ENCODE results near the gene SNHG17. TPM values are rescaled to one million over a fixed set of nuclear protein-coding genes. Genes with fewer than 3 reads are reported as not detected.
"Not testable (repeated sequence)": the region's sequence is repeated elsewhere in the genome, so short reads cannot be mapped to it uniquely, and the experiment has no call there.

SNHG17 gene
- total and polyA plus RNA-seq, 9 of the 15 experiments (the other 6 are each of a cell fraction or from before 2014, with no cell fraction given), result 29.8 to 106 (median 57.7) TPM

DNA sequence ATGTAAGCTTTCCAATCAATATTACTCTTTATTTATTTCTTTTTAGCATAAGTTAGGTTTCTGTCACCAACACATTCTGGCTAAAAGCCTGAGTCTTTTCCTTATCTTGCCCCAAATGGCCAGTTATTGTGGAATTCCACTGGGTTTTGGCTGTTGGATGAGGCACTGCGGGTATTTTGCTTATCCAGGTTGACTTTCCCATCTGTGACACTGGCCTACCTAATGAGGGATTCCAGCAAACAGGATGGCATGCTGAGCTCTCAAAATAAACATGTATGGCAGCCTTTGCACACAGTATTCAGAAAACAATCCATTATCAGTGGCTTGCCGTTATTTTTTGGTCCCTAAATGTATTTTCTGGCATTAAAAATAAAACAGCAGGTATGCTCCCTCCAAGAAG is 31.0 kb upstream of the SNHG17 start:
- H3K4me1 ChIP-seq (replicated peaks in 1 of 2; ENCODE audit: control insufficient read depth in 2 of 2, insufficient read depth in 2 of 2, low read length in 2 of 2), result no peaks in the 10 kb centered on the region; a peak in 1 of 5 replicates
- no peak for TF ChIP-seq BCOR (IDR thresholded peaks at IDR 0.05)
- no peak for TF ChIP-seq NCOA6 (IDR thresholded peaks at IDR 0.05)
- TF ChIP-seq, protein P1, sequence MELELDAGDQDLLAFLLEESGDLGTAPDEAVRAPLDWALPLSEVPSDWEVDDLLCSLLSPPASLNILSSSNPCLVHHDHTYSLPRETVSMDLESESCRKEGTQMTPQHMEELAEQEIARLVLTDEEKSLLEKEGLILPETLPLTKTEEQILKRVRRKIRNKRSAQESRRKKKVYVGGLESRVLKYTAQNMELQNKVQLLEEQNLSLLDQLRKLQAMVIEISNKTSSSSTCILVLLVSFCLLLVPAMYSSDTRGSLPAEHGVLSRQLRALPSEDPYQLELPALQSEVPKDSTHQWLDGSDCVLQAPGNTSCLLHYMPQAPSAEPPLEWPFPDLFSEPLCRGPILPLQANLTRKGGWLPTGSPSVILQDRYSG (tag; conservative IDR thresholded peaks at IDR 0.05; ENCODE audit: low read depth), result no peak
- TF ChIP-seq HNRNPUL1 (IDR thresholded peaks at IDR 0.05; ENCODE audit: low read length), result no peak
- TF ChIP-seq ZNF77 (CRISPR knock-in tag; IDR thresholded peaks at IDR 0.05), result no peak
- no peak for TF ChIP-seq CHD2 (IDR thresholded peaks at IDR 0.05; ENCODE audit: low read depth, low read length)
- TF ChIP-seq, protein P2, sequence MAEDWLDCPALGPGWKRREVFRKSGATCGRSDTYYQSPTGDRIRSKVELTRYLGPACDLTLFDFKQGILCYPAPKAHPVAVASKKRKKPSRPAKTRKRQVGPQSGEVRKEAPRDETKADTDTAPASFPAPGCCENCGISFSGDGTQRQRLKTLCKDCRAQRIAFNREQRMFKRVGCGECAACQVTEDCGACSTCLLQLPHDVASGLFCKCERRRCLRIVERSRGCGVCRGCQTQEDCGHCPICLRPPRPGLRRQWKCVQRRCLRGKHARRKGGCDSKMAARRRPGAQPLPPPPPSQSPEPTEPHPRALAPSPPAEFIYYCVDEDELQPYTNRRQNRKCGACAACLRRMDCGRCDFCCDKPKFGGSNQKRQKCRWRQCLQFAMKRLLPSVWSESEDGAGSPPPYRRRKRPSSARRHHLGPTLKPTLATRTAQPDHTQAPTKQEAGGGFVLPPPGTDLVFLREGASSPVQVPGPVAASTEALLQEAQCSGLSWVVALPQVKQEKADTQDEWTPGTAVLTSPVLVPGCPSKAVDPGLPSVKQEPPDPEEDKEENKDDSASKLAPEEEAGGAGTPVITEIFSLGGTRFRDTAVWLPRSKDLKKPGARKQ (CRISPR knock-in tag; IDR thresholded peaks at IDR 0.05), result no peak
- TF ChIP-seq RFX1 (IDR thresholded peaks at IDR 0.05), result no peak
- TF ChIP-seq, protein P3, sequence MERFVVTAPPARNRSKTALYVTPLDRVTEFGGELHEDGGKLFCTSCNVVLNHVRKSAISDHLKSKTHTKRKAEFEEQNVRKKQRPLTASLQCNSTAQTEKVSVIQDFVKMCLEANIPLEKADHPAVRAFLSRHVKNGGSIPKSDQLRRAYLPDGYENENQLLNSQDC (CRISPR knock-in tag; IDR thresholded peaks at IDR 0.05), result no peak
- TF ChIP-seq ZNF282 (CRISPR knock-in tag; IDR thresholded peaks at IDR 0.05), result no peak
- no peak for TF ChIP-seq FOXJ3 (CRISPR knock-in tag; IDR thresholded peaks at IDR 0.05)
- TF ChIP-seq MTA2 (IDR thresholded peaks at IDR 0.05; ENCODE audit: low read depth), result no peak
- TF ChIP-seq BRD9 (IDR thresholded peaks at IDR 0.05; ENCODE audit: low read depth, partially characterized antibody), result no peak
- intact Hi-C loops (cut with micrococcal nuclease) (no loop called here), in situ Hi-C loops (cut with MboI) (no loop called here)
- H4K20me1 ChIP-seq (replicated peaks; ENCODE audit: control insufficient read depth, insufficient read depth, low read length), result no peaks in the 10 kb centered on the region
- no peak overlapping the region for H3K27ac ChIP-seq (ENCODE audit: extremely low read depth, low read depth, low read length)
- ATAC-seq, result no peak
- WGBS (ENCODE audit: insufficient coverage, low coverage, missing lambda C conversion rate), result 21% methylated on average over 2 of the region's 2 CpGs
- H3K36me3 ChIP-seq (ENCODE audit: control insufficient read depth, insufficient read depth, low read length), result no peaks in the 10 kb centered on the region
- ChIA-PET CTCF (ENCODE audit: low intra/inter-chr PET ratio) (no interaction called here), POLR2A (interaction anchor here (0.7 kb wide), 2 partner anchors 60 to 601 kb away, joined by 3 read pairs; no protein-coding TSS in a partner anchor)
- no peak overlapping the region for H3K4me3 ChIP-seq
- no peaks in the 10 kb centered on the region for H3K9me3 ChIP-seq (replicated peaks; ENCODE audit: control insufficient read depth, insufficient read depth, low read depth, low read length)
- no TSS peak for BruUV-seq (replicated peaks)
- H3K4me2 ChIP-seq (ENCODE audit: insufficient read depth, low read length), result no peak overlapping the region
- no peaks in the 10 kb centered on the region for H3K79me2 ChIP-seq (ENCODE audit: control insufficient read depth, insufficient read depth, low read length)
- no peak for FAIRE-seq
- no peak overlapping the region for H3K9ac ChIP-seq (ENCODE audit: insufficient read depth in 1 of 2, low read depth in 2 of 2, low read length in 2 of 2)
- DNase-seq (ENCODE audit: extremely low read depth in 1 of 4, low spot score in 3 of 4), result no peak
- H2AFZ ChIP-seq (ENCODE audit: low read depth, low read length), result peak overlapping the region; percentile 19; the same call in 1 of the 2 replicates
- H3K9me1 ChIP-seq (ENCODE audit: control insufficient read depth, insufficient read depth, low read length), result no peaks in the 10 kb centered on the region
- no peaks in the 10 kb centered on the region for H3K27me3 ChIP-seq (ENCODE audit: control insufficient read depth in 2 of 2, insufficient read depth in 2 of 2, low read length in 2 of 2)

DNA sequence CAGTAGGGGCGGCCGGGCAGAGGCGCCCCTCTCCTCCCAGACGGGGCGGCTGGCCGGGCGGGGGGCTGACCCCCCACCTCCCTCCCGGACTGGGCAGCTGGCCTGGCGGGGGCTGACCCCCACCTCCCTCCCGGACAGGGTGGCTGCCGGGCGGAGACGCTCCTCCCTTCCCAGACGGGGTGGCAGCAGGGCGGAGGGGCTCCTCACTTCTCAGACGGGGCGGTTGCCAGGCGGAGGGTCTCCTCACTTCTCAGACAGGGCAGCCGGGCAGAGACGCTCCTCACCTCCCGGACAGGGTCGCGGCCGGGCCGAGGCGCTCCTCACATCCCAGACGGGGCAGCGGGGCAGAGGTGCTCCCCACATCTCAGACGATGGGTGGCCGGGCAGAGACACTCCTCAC is 26.4 kb upstream of the SNHG17 start:
- H4K20me1 ChIP-seq (replicated peaks; ENCODE audit: control insufficient read depth, insufficient read depth, low read length); FAIRE-seq; H3K9me3 ChIP-seq (replicated peaks; ENCODE audit: control insufficient read depth, insufficient read depth, low read depth, low read length); in situ Hi-C loops (cut with MboI); H2AFZ ChIP-seq (ENCODE audit: low read depth, low read length); H3K9ac ChIP-seq (ENCODE audit: insufficient read depth in 1 of 2, low read depth in 2 of 2, low read length in 2 of 2); CTCF ChIA-PET (ENCODE audit: low intra/inter-chr PET ratio); ATAC-seq; H3K79me2 ChIP-seq (ENCODE audit: control insufficient read depth, insufficient read depth, low read length); H3K4me2 ChIP-seq (ENCODE audit: insufficient read depth, low read length); H3K4me3 ChIP-seq; H3K9me1 ChIP-seq (ENCODE audit: control insufficient read depth, insufficient read depth, low read length); BruUV-seq (replicated peaks); POLR2A ChIA-PET; DNase-seq (ENCODE audit: extremely low read depth in 1 of 4, low spot score in 3 of 4); H3K4me1 ChIP-seq (replicated peaks in 1 of 2; ENCODE audit: control insufficient read depth in 2 of 2, insufficient read depth in 2 of 2, low read length in 2 of 2); intact Hi-C loops (cut with micrococcal nuclease); H3K27ac ChIP-seq (ENCODE audit: extremely low read depth, low read depth, low read length); H3K36me3 ChIP-seq (ENCODE audit: control insufficient read depth, insufficient read depth, low read length): not testable (repeated sequence)
- WGBS (ENCODE audit: insufficient coverage, low coverage, missing lambda C conversion rate), result no CpG with 5 or more reads among the region's 30 CpGs
- H3K27me3 ChIP-seq (ENCODE audit: control insufficient read depth in 2 of 2, insufficient read depth in 2 of 2, low read length in 2 of 2), result peaks cover 4 to 15% of the 10 kb centered on the region in 2 experiments; a peak in 4 of 5 replicates

Data from K562 (cell line).